ENCODE results near the gene CATSPERB. TPM values are rescaled to one million over a fixed set of nuclear protein-coding genes. Genes with fewer than 3 reads are reported as not detected.

Gene CATSPERB
- total and polyA plus RNA-seq, 10 of the 15 experiments (the other 5 are each of a cell fraction or from before 2014, with no cell fraction given) = not detected

GRCh38 chr14:91548108-91548507, 183.8 kb downstream of the CATSPERB start:
- Histone ChIP-seq H2AFZ (ENCODE audit: control insufficient read depth, low read depth, low read length) (no peak overlapping the region), H3K9me3 (replicated peaks; ENCODE audit: control insufficient read depth, insufficient read depth, low read length) (no peaks in the 10 kb centered on the region), H3K4me2 (ENCODE audit: control insufficient read depth, insufficient read depth) (no peak overlapping the region), H3K4me1 (ENCODE audit: control insufficient read depth, insufficient read depth, low read length) (no peaks in the 10 kb centered on the region), H3K27ac (ENCODE audit: control insufficient read depth, insufficient read depth) (no peak overlapping the region), H3K4me3 (no peak overlapping the region), H3K36me3 (ENCODE audit: control insufficient read depth in 2 of 2, insufficient read depth in 2 of 2, low read length in 1 of 2) (no peaks in the 10 kb centered on the region), H4K20me1 (ENCODE audit: control insufficient read depth, insufficient read depth) (no peaks in the 10 kb centered on the region), H3K27me3 (replicated peaks in 1 of 2; ENCODE audit: control insufficient read depth in 2 of 2, insufficient read depth in 2 of 2, low read length in 1 of 2) (no peaks in the 10 kb centered on the region), H3K9ac (ENCODE audit: control insufficient read depth, insufficient read depth, low read length) (no peak overlapping the region), H3K79me2 (ENCODE audit: control insufficient read depth, insufficient read depth, low read length) (no peaks in the 10 kb centered on the region)
- ChIA-PET RAD21 (ENCODE audit: unreplicated experiment) (no interaction called here), POLR2A (no interaction called here), SMC1A (ENCODE audit: uncharacterized antibody, unreplicated experiment) (no interaction called here), CTCF (interaction anchor here (0.6 kb wide), 1 partner anchor 61 kb away, joined by 3 read pairs; no protein-coding TSS in a partner anchor)
- in situ Hi-C loops (cut with MboI) (no loop called here), intact Hi-C loops (cut with micrococcal nuclease; ENCODE audit: unreplicated experiment) (no loop called here)
- no peak for DNase-seq (ENCODE audit: low read depth, low spot score)
- no peak for FAIRE-seq
- no TSS peak for BruUV-seq (replicated peaks)
- no peak for ATAC-seq
- WGBS (ENCODE audit: insufficient coverage, insufficient replicate concordance, low lambda C conversion rate, missing lambda C conversion rate) = 57% methylated on average over 3 of the region's 3 CpGs
- TF ChIP-seq EED (IDR thresholded peaks at IDR 0.05; ENCODE audit: low read depth) (no peak), BRCA1 (IDR thresholded peaks at IDR 0.05; ENCODE audit: low read depth, low read length) (no peak), FOXK2 (IDR thresholded peaks at IDR 0.05) (no peak), IKZF1 (conservative IDR thresholded peaks at IDR 0.05) (no peak), E2F8 (IDR thresholded peaks at IDR 0.05; ENCODE audit: low read depth, partially characterized antibody) (no peak), NFXL1 (IDR thresholded peaks at IDR 0.05; ENCODE audit: borderline replicate concordance) (no peak), RAD21 (IDR thresholded peaks at IDR 0.05; ENCODE audit: insufficient read depth, low read depth, low read length) (no peak), ZBED1 (IDR thresholded peaks at IDR 0.05; ENCODE audit: borderline replicate concordance) (no peak), RB1 (IDR thresholded peaks at IDR 0.05; ENCODE audit: borderline replicate concordance) (no peak), SMAD1 (IDR thresholded peaks at IDR 0.05; ENCODE audit: low read depth, partially characterized antibody) (no peak), MTA2 (IDR thresholded peaks at IDR 0.05; ENCODE audit: low read depth) (no peak), PML (IDR thresholded peaks at IDR 0.05; ENCODE audit: low read length) (no peak), HCFC1 (IDR thresholded peaks at IDR 0.05; ENCODE audit: low read length) (no peak), MAX (IDR thresholded peaks at IDR 0.05; ENCODE audit: low read depth, low read length) (no peak), POLR2AphosphoS2 (IDR thresholded peaks at IDR 0.05; ENCODE audit: low read depth, low read length) (no peak), BCL3 (IDR thresholded peaks at IDR 0.05; ENCODE audit: borderline replicate concordance, insufficient read depth, low read depth, low read length, poor library complexity, severe bottlenecking) (no peak), KLF5 (IDR thresholded peaks at IDR 0.05; ENCODE audit: partially characterized antibody) (no peak)
- TF ChIP-seq, protein P1, sequence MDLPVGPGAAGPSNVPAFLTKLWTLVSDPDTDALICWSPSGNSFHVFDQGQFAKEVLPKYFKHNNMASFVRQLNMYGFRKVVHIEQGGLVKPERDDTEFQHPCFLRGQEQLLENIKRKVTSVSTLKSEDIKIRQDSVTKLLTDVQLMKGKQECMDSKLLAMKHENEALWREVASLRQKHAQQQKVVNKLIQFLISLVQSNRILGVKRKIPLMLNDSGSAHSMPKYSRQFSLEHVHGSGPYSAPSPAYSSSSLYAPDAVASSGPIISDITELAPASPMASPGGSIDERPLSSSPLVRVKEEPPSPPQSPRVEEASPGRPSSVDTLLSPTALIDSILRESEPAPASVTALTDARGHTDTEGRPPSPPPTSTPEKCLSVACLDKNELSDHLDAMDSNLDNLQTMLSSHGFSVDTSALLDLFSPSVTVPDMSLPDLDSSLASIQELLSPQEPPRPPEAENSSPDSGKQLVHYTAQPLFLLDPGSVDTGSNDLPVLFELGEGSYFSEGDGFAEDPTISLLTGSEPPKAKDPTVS (IDR thresholded peaks at IDR 0.05; ENCODE audit: low read depth, low read length) = no peak
- TF ChIP-seq, protein P2, sequence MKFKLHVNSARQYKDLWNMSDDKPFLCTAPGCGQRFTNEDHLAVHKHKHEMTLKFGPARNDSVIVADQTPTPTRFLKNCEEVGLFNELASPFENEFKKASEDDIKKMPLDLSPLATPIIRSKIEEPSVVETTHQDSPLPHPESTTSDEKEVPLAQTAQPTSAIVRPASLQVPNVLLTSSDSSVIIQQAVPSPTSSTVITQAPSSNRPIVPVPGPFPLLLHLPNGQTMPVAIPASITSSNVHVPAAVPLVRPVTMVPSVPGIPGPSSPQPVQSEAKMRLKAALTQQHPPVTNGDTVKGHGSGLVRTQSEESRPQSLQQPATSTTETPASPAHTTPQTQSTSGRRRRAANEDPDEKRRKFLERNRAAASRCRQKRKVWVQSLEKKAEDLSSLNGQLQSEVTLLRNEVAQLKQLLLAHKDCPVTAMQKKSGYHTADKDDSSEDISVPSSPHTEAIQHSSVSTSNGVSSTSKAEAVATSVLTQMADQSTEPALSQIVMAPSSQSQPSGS (IDR thresholded peaks at IDR 0.05; ENCODE audit: low read length) = no peak

Measured in GM12878 (cell line).